HL-60 (cell line): ENCODE data around the gene CITED1.

Experiments
- CTCF ChIP-seq: IDR thresholded peaks from one replicate; pipeline ENCODE4 v1.5.1; 2011; ENCODE audit warnings: low read length, control low read depth, inconsistent platforms; ENCODE audit not compliant: insufficient read depth
- GABPA ChIP-seq: IDR thresholded peaks from 2 replicates; pipeline ENCODE4 v1.6.1; 2012; ENCODE audit warnings: low read depth
- POLR2AphosphoS5 ChIP-seq: IDR thresholded peaks from 2 replicates; pipeline ENCODE4 v1.6.1; 2012; ENCODE audit warnings: low read depth
- REST ChIP-seq: IDR thresholded peaks from 2 replicates; pipeline ENCODE4 v1.6.1; 2012; ENCODE audit warnings: low read depth; ENCODE audit not compliant: insufficient replicate concordance

GRCh38 chrX:72340041-72340440 is 34.3 kb upstream of the CITED1 start:
- TF ChIP-seq POLR2AphosphoS5 (no peak), CTCF (no peak), GABPA (no peak), REST (no peak)
